PFSK-1 (cell line): ENCODE data around the gene HPCAL4.

Experiments used
- FOXP2 ChIP-seq: optimal IDR thresholded peaks from 2 replicates; pipeline ENCODE3; 2011; ENCODE audit warnings: borderline replicate concordance, control low read depth, inconsistent platforms; ENCODE audit not compliant: insufficient read depth; ENCODE audit errors: extremely low read length, extremely low read depth
- POLR2AphosphoS5 ChIP-seq: IDR thresholded peaks from 2 replicates; pipeline ENCODE4 v1.6.1; 2012; ENCODE audit warnings: low read depth, mild to moderate bottlenecking, control low read depth, low read length, moderate library complexity
- SIN3A ChIP-seq: IDR thresholded peaks from 2 replicates; pipeline ENCODE4 v1.6.1; 2012; ENCODE audit warnings: mild to moderate bottlenecking, low read length, moderate library complexity, borderline replicate concordance; ENCODE audit not compliant: insufficient read depth
- TAF1 ChIP-seq: IDR thresholded peaks from 2 replicates; pipeline ENCODE4 v1.6.1; 2012; ENCODE audit warnings: low read length, control low read depth, borderline replicate concordance; ENCODE audit not compliant: insufficient read depth
- TF ChIP-seq, protein P1 (sequence below), 2 experiments: IDR thresholded peaks; 2 replicates each; pipeline versions ENCODE4 v1.6.1 to v1.8.0; 2011 to 2012; ENCODE audit warnings: low read depth in 2 of 2, low read length in 2 of 2, control low read depth in 1 of 2, inconsistent platforms in 1 of 2, mild to moderate bottlenecking in 1 of 2, moderate library complexity in 1 of 2; ENCODE audit not compliant: insufficient read depth in 1 of 2

Gene HPCAL4

DNA sequence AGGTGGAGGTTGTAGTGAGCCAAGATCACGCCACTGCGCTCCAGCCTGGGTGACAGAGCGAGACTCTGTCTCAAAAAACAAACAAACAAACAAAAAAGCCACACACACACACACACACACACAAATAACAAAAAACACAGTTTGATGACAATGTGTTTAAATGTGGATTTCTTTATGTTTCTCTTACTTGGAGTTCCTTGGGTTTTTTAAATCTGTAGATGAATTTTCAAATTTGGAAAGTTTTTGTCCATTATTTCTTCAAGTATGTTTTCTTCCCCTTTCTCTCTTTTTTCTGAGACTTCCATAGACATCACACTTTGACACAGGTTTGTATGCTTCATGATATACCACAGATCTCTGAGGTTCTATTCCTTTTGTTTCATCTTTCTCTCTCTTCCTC lies 35.4 kb upstream of the HPCAL4 start:
- TF ChIP-seq FOXP2 (no peak), SIN3A (no peak), TAF1 (no peak), POLR2AphosphoS5 (no peak)
- TF ChIP-seq, protein P1, sequence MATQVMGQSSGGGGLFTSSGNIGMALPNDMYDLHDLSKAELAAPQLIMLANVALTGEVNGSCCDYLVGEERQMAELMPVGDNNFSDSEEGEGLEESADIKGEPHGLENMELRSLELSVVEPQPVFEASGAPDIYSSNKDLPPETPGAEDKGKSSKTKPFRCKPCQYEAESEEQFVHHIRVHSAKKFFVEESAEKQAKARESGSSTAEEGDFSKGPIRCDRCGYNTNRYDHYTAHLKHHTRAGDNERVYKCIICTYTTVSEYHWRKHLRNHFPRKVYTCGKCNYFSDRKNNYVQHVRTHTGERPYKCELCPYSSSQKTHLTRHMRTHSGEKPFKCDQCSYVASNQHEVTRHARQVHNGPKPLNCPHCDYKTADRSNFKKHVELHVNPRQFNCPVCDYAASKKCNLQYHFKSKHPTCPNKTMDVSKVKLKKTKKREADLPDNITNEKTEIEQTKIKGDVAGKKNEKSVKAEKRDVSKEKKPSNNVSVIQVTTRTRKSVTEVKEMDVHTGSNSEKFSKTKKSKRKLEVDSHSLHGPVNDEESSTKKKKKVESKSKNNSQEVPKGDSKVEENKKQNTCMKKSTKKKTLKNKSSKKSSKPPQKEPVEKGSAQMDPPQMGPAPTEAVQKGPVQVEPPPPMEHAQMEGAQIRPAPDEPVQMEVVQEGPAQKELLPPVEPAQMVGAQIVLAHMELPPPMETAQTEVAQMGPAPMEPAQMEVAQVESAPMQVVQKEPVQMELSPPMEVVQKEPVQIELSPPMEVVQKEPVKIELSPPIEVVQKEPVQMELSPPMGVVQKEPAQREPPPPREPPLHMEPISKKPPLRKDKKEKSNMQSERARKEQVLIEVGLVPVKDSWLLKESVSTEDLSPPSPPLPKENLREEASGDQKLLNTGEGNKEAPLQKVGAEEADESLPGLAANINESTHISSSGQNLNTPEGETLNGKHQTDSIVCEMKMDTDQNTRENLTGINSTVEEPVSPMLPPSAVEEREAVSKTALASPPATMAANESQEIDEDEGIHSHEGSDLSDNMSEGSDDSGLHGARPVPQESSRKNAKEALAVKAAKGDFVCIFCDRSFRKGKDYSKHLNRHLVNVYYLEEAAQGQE (IDR thresholded peaks at IDR 0.05; ENCODE audit: insufficient read depth in 1 of 2, low read depth in 2 of 2, low read length in 2 of 2): no peak

DNA sequence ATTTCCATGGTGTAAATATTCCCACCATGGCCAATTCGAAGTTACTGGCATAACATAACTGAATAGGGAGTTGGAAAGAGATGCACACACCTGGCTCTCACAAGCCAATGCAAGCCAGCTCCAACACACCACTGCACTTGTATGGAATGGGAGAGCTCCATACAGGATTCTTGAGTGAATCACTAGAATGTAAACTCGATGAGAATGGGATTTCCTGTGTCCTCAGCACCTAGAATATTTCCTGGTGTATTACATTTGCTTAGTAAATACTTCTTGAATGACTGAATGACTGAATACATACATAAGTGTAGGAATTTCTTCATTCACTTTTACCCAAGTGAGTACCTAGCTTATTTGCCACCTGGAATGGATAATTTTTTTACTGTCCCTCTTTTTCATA lies 31.3 kb upstream of the HPCAL4 start:
- no peak for TF ChIP-seq TAF1
- no peak for TF ChIP-seq SIN3A
- TF ChIP-seq POLR2AphosphoS5: no peak
- TF ChIP-seq FOXP2: no peak
- TF ChIP-seq, protein P1 (IDR thresholded peaks at IDR 0.05; ENCODE audit: insufficient read depth in 1 of 2, low read depth in 2 of 2, low read length in 2 of 2): no peak

DNA sequence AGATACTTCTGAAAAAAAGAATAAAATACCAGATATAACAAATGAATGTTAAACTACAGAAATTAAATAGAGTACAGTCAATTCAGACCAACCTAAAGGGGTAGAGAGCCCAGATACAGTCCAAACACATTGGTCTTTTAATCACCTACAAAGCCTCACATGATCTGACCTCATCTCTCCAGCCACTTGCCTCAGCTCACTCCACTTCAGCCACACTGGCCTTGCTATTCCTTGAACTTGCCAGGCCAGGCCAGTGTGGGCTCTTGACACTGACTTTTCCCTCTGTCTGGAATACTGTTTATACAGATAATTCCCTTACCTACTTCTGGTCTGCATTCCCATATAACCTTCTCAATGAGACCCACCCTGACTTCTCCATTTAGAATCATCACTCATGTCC lies 30.4 kb upstream of the HPCAL4 start:
- TF ChIP-seq, protein P1 (IDR thresholded peaks at IDR 0.05; ENCODE audit: insufficient read depth in 1 of 2, low read depth in 2 of 2, low read length in 2 of 2): no peak

DNA sequence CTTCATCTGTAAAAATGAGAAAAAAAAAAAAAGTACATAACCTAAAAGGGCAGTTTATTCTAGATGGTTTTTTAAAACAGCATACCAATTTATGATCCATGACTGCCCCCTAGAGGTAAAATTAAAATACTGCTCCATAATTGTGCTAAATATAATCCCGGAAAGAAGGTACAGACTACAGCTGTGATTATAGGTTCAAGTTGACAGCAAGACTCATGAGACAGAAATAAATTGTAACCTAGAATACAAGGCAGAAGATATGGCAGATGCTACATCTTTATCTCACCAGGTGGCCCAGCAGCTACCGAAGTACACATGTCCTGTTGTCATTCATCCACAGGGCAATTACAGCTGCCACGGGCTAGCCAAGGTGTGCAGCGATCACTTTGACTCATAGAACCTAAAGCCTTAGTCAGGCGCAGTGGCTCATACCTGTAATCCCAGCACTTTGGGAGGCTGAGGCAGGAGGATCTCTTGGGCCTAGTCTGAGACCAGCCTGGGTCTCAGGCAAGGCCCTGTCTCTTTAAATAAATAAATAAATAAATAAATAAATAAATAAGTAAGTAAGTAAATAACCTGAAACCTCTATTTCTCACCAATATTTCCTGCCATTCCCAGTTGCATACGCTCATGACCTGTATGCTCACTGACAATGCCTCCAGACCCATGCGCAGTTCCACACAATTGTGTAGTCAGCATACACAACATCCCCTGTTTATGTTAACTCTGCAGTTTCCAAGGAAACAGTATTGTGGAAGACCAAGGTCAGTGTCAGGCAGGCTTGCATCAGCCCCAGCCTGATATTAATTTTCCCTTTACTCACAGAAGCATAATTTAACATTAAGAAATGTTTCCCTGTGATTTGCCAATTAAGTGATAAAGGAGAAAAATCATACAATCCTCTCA lies 29.1 kb upstream of the HPCAL4 start:
- TF ChIP-seq, protein P1 (IDR thresholded peaks at IDR 0.05; ENCODE audit: insufficient read depth in 1 of 2, low read depth in 2 of 2, low read length in 2 of 2): no peak
- TF ChIP-seq POLR2AphosphoS5 (no peak), SIN3A (no peak), FOXP2 (no peak), TAF1 (no peak)
